Panc1 (cell line): ENCODE data around the gene RGS9BP. TPM values are rescaled to one million over a fixed set of nuclear protein-coding genes. Genes with fewer than 3 reads are reported as not detected.

Source experiments
- ATAC-seq: fragments of 200-7000 bp; cut with Tn5 transposase; 2 replicates; pipeline ENCODE4 v1.9.1; 2020; ENCODE audit warnings: mild to moderate bottlenecking, moderate library complexity
- BruUV-seq: library from RNA; stranded (reverse); fragments of 400-500 nt; replicated peaks from 2 replicates; lab custom pipeline; 2021; lab: Mats Ljungman, UMichigan
- CTCF ChIA-PET: fragments of 300-600 bp; sonication (Branson Sonifier 250); formaldehyde crosslinking; loops from one replicate; lab custom pipeline; 2022; ENCODE audit warnings: antibody characterized with exemption; lab: Charles Lee
- POLR2A ChIA-PET: fragments of 300-600 bp; sonication (Branson Sonifier 250); formaldehyde crosslinking; loops from one replicate; lab custom pipeline; 2022; ENCODE audit warnings: antibody characterized with exemption; lab: Charles Lee
- DNase-seq: peaks from one replicate; pipeline ENCODE4 v3.0.0-alpha.2; 2010; ENCODE audit warnings: low read depth, low spot score
- H3K27ac ChIP-seq: 2 replicates; pipeline ENCODE4 v1.5.1; 2011; ENCODE audit warnings: mild to moderate bottlenecking, low read length, inconsistent platforms
- H3K27me3 ChIP-seq: fragments of 200-500 bp; sonication (Bioruptor generic); 2 replicates; pipeline ENCODE4 v1.6.0; 2014; ENCODE audit warnings: low read length, inconsistent platforms; ENCODE audit not compliant: control insufficient read depth, insufficient read depth
- H3K36me3 ChIP-seq: fragments of 200-500 bp; sonication (Bioruptor generic); 2 replicates; pipeline ENCODE4 v1.5.1; 2014; ENCODE audit warnings: inconsistent platforms, mild to moderate bottlenecking, low read length, moderate library complexity; ENCODE audit not compliant: control insufficient read depth, insufficient read depth
- H3K4me1 ChIP-seq: 2 replicates; pipeline ENCODE4 v1.5.1; 2011; ENCODE audit warnings: inconsistent platforms, mild to moderate bottlenecking, low read length, moderate library complexity; ENCODE audit not compliant: control insufficient read depth, insufficient read depth
- H3K4me3 ChIP-seq, 2 experiments: 2 replicates each; pipeline ENCODE4 v1.5.1; 2011 to 2012; ENCODE audit warnings: low read depth in 2 of 2, low read length in 2 of 2, mild to moderate bottlenecking in 2 of 2, inconsistent platforms in 1 of 2, moderate library complexity in 1 of 2
- H3K9me3 ChIP-seq: fragments of 200-500 bp; sonication (Bioruptor generic); 2 replicates; pipeline ENCODE4 v1.5.1; 2014; ENCODE audit warnings: low read depth, mild to moderate bottlenecking, inconsistent platforms, low read length, moderate library complexity; ENCODE audit not compliant: control insufficient read depth, insufficient read depth
- CTCF ChIP-seq: fragments of 450-650 bp; IDR thresholded peaks from 2 replicates; pipeline ENCODE4 v1.5.1; 2017; ENCODE audit warnings: mild to moderate bottlenecking
- POLR2AphosphoS5 ChIP-seq: IDR thresholded peaks from 2 replicates; pipeline ENCODE4 v1.6.1; 2012; ENCODE audit warnings: mild to moderate bottlenecking, low read depth, low read length, moderate library complexity
- REST ChIP-seq, 2 experiments: IDR thresholded peaks; 2 replicates each; pipeline ENCODE4 v1.6.1; 2011 to 2012; ENCODE audit warnings: low read depth in 2 of 2, control low read depth in 1 of 2, low read length in 1 of 2, mild to moderate bottlenecking in 1 of 2, moderate library complexity in 1 of 2; ENCODE audit not compliant: insufficient read depth in 1 of 2
- SIN3A ChIP-seq: IDR thresholded peaks from 2 replicates; pipeline ENCODE4 v1.6.1; 2012; ENCODE audit warnings: low read depth, mild to moderate bottlenecking, low read length, moderate library complexity, borderline replicate concordance; ENCODE audit not compliant: insufficient read depth
- TCF7L2 ChIP-seq: IDR thresholded peaks from 2 replicates; pipeline ENCODE4 v1.6.1; 2011; ENCODE audit warnings: mild to moderate bottlenecking, low read depth, low read length, inconsistent platforms
- in situ Hi-C: cut with HindIII; loops from 2 replicates; pipeline ENCODE4 v1.10.0; 2016; ENCODE audit warnings: low sequenced_read_pairs, low pct_unique_long_range_greater_than_20kb
- intact Hi-C: fragments of 100-400 bp; cut with micrococcal nuclease; formaldehyde crosslinking; loops from one replicate; pipeline ENCODE4 v1.10.0; 2022; ENCODE audit not compliant: unreplicated experiment
- total RNA-seq: library from RNA; stranded (reverse); gene quantifications from one replicate; pipeline ENCODE4 v1.2.1, GENCODE V29; 2021; ENCODE audit not compliant: unreplicated experiment

RGS9BP gene
- total RNA-seq, 1 experiment from 2014 or later = 1.3 TPM

- BruUV-seq = no TSS peak
- TF ChIP-seq SIN3A = no peak
- TF ChIP-seq REST (IDR thresholded peaks at IDR 0.05; ENCODE audit: insufficient read depth in 1 of 2, low read depth in 2 of 2, low read length in 1 of 2) = no peak
- no peak for TF ChIP-seq CTCF
- TF ChIP-seq POLR2AphosphoS5 = no peak
- TF ChIP-seq TCF7L2 = no peak
- Histone ChIP-seq H3K4me3 (peak overlapping the region; percentile 75 to 95), H3K36me3 (no peaks in the 10 kb centered on the region), H3K27me3 (no peaks in the 10 kb centered on the region), H3K27ac (no peak overlapping the region), H3K4me1 (peaks cover 11% of the 10 kb centered on the region; the same call in 1 of the 2 replicates), H3K9me3 (no peaks in the 10 kb centered on the region)
- ATAC-seq = peak; percentile 10
- intact Hi-C loops = no loop called here
- ChIA-PET CTCF (no interaction called here), POLR2A (interaction anchor here (0.5 kb wide), 1 partner anchor 1468 kb away, joined by 3 read pairs; no protein-coding TSS in a partner anchor)
- DNase-seq = no peak
- in situ Hi-C loops = no loop called here
Measured at GRCh38 chr19:32676186-32676894, 692 bp downstream of the RGS9BP start.

- no peak for ATAC-seq
- in situ Hi-C loops (no loop called here), intact Hi-C loops (no loop called here)
- ChIA-PET POLR2A (interaction anchor here (0.5 kb wide), 1 partner anchor 1468 kb away, joined by 3 read pairs; no protein-coding TSS in a partner anchor), CTCF (no interaction called here)
- TF ChIP-seq SIN3A (no peak), TCF7L2 (no peak), CTCF (no peak), REST (IDR thresholded peaks at IDR 0.05; ENCODE audit: insufficient read depth in 1 of 2, low read depth in 2 of 2, low read length in 1 of 2) (no peak), POLR2AphosphoS5 (no peak)
- H3K27me3 ChIP-seq = no peaks in the 10 kb centered on the region
- DNase-seq = no peak
- H3K27ac ChIP-seq = no peak overlapping the region
- H3K4me3 ChIP-seq = no peak overlapping the region; a peak in 1 of 4 replicates
- no peaks in the 10 kb centered on the region for H3K36me3 ChIP-seq
- BruUV-seq = no TSS peak
- peaks cover 11% of the 10 kb centered on the region; the same call in 1 of the 2 replicates for H3K4me1 ChIP-seq
- H3K9me3 ChIP-seq = no peaks in the 10 kb centered on the region
Measured at GRCh38 chr19:32676895-32677359, 1.3 kb downstream of the RGS9BP start.
